ENCODE measurements around the gene RPL29.

RPL29 gene

GRCh38 chr3:51948016-51948580 is 47.6 kb downstream of the RPL29 start:
- TF ChIP-seq CTCF (IDR thresholded peaks at IDR 0.05) (no peak), ZFX (IDR thresholded peaks at IDR 0.05; ENCODE audit: borderline replicate concordance) (no peak)
- H3K27ac ChIP-seq: no peak overlapping the region

GRCh38 chr3:51947215-51947900 is 48.3 kb downstream of the RPL29 start:
- TF ChIP-seq ZFX (IDR thresholded peaks at IDR 0.05; ENCODE audit: borderline replicate concordance): no peak
- TF ChIP-seq CTCF (IDR thresholded peaks at IDR 0.05): no peak
- H3K27ac ChIP-seq: no peak overlapping the region

- no peak overlapping the region for H3K27ac ChIP-seq
- TF ChIP-seq ZFX (IDR thresholded peaks at IDR 0.05; ENCODE audit: borderline replicate concordance) (no peak), CTCF (IDR thresholded peaks at IDR 0.05) (no peak)
Observed at GRCh38 chr3:51946796-51947195, 48.9 kb downstream of the RPL29 start.

GRCh38 chr3:51945926-51946705 is 49.6 kb downstream of the RPL29 start:
- TF ChIP-seq CTCF (IDR thresholded peaks at IDR 0.05) (no peak), ZFX (IDR thresholded peaks at IDR 0.05; ENCODE audit: borderline replicate concordance) (no peak)
- no peak overlapping the region for H3K27ac ChIP-seq

- no peak for TF ChIP-seq ZFX (IDR thresholded peaks at IDR 0.05; ENCODE audit: borderline replicate concordance)
- TF ChIP-seq CTCF (IDR thresholded peaks at IDR 0.05): no peak
- H3K27ac ChIP-seq: no peak overlapping the region
Observed at GRCh38 chr3:51945031-51945840, 50.5 kb downstream of the RPL29 start.

GRCh38 chr3:51944451-51945021 is 51.2 kb downstream of the RPL29 start:
- TF ChIP-seq ZFX (IDR thresholded peaks at IDR 0.05; ENCODE audit: borderline replicate concordance) (no peak), CTCF (IDR thresholded peaks at IDR 0.05) (no peak)
- H3K27ac ChIP-seq: no peak overlapping the region

Data from 22Rv1 (cell line).